DMS53 (cell line): ENCODE results near the gene RCC1.
"Not testable (repeated sequence)": the region's sequence is repeated elsewhere in the genome, so short reads cannot be mapped to it uniquely, and the experiment has no call there.

ENCODE experiments used
- DNase-seq: peaks from one replicate; lab custom pipeline; 2025; lab: John Stamatoyannopoulos, UW

Gene RCC1

GRCh38 chr1:28545246-28545628, 39.4 kb downstream of the RCC1 start:
- DNase-seq: no peak

GRCh38 chr1:28548318-28548717, 42.5 kb downstream of the RCC1 start:
- DNase-seq: no peak

- no peak for DNase-seq
Measured at GRCh38 chr1:28551381-28551780, 45.5 kb downstream of the RCC1 start.

GRCh38 chr1:28552758-28553663, 47.2 kb downstream of the RCC1 start, which contains the start of gene TRNAU1AP:
Gene TRNAU1AP (plus strand): TSS chr1:28553085. CDS start chr1:28553111, 26 bp downstream.
- DNase-seq: peak; percentile 98

- DNase-seq: no peak
Measured at GRCh38 chr1:28560886-28561285, 55.0 kb downstream of the RCC1 start.

GRCh38 chr1:28564310-28564709, 58.5 kb downstream of the RCC1 start:
- no peak for DNase-seq

- DNase-seq: no peak
Measured at GRCh38 chr1:28565040-28565439, 59.2 kb downstream of the RCC1 start.

- no peak for DNase-seq
Measured at GRCh38 chr1:28565726-28566125, 59.9 kb downstream of the RCC1 start.

- DNase-seq: no peak
Measured at GRCh38 chr1:28566931-28567330, 61.1 kb downstream of the RCC1 start.

GRCh38 chr1:28571911-28572310, 66.1 kb downstream of the RCC1 start:
- DNase-seq: no peak

- DNase-seq: not testable (repeated sequence)
Measured at GRCh38 chr1:28572891-28573290, 67.0 kb downstream of the RCC1 start.

- no peak for DNase-seq
Measured at GRCh38 chr1:28573564-28573963, 67.7 kb downstream of the RCC1 start.

GRCh38 chr1:28577052-28577678, 71.3 kb downstream of the RCC1 start:
- peak; percentile 53 for DNase-seq

- peak; percentile 33 for DNase-seq
Measured at GRCh38 chr1:28577738-28578536, 72.1 kb downstream of the RCC1 start.

GRCh38 chr1:28578696-28579218, 72.9 kb downstream of the RCC1 start:
- DNase-seq: no peak

- DNase-seq: no peak
Measured at GRCh38 chr1:28579401-28579800, 73.6 kb downstream of the RCC1 start.

- peak; percentile 82 for DNase-seq
Measured at GRCh38 chr1:28580722-28581530, 75.1 kb downstream of the RCC1 start.

GRCh38 chr1:28581531-28582247, 75.8 kb downstream of the RCC1 start:
- DNase-seq: peak; percentile 99

- DNase-seq: peak; percentile 75
Measured at GRCh38 chr1:28582248-28582615, 76.4 kb downstream of the RCC1 start.

- DNase-seq: not testable (repeated sequence)
Measured at GRCh38 chr1:28586585-28587391, 80.9 kb downstream of the RCC1 start.
